ENCODE results near the gene NTRK2. TPM values are rescaled to one million over a fixed set of nuclear protein-coding genes. Genes with fewer than 3 reads are reported as not detected.

Gene NTRK2
- total RNA-seq, 1 experiment from 2014 or later = 0.16 TPM

DNA sequence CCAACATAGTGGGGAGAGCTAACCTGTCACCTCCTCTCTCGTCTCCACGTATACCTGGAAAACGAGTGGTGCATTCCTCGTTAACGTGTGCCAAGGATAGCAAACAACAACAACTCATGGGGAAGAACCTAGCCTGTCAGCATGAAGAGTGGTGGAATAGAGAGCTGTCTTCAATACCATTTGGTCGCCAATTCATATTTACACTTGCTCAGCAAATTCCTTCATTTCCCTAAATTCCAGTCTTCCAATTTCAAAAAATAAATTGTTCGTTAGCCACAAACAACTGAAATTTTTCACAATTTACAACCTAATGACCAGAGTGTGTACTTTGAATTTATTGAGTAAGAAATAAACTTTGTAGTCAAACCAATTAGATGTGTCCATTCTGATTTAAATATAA is 344.8 kb downstream of the NTRK2 start:
- no peaks in the 10 kb centered on the region for H3K4me1 ChIP-seq (replicated peaks)
- DNase-seq (ENCODE audit: low read depth in 1 of 2, low spot score in 2 of 2) = no peak
- no peak overlapping the region for H3K27ac ChIP-seq
- no peaks in the 10 kb centered on the region for H3K36me3 ChIP-seq
- no peaks in the 10 kb centered on the region for H3K9me3 ChIP-seq (replicated peaks)
- no peaks in the 10 kb centered on the region for H3K27me3 ChIP-seq (replicated peaks)
- H3K4me3 ChIP-seq = no peak overlapping the region

DNA sequence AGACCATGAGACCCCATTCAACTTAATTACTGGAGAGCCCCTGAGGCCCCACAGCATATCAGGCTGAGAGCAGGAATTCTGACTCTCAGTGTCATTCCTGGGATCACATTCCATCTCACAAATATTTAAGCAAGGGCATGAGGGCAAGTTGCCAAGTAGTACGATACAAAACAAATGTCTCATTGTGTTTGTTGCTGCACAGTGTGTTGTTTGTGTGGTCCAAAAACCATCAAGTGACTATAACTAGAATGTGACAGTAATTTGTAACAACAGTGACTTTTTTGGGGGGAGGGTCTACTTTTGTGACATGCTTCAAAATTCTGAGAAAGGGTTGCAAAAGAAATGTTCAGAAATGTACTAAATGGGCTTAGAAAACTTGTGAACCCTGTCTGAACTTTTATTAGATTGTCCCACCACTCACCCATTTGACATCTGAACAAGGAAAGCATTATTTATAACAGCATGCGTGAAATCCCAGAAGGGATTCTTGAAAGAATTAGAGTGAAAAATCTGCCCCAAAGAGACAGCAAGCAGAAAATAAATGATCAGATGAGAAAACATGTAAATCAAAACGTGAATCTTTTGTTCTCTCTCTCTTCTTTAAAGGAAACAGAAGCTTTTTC is 347.0 kb downstream of the NTRK2 start:
- no peaks in the 10 kb centered on the region for H3K9me3 ChIP-seq (replicated peaks)
- H3K36me3 ChIP-seq = no peaks in the 10 kb centered on the region
- H3K27ac ChIP-seq = no peak overlapping the region
- H3K4me1 ChIP-seq (replicated peaks) = no peaks in the 10 kb centered on the region
- H3K27me3 ChIP-seq (replicated peaks) = no peaks in the 10 kb centered on the region
- no peak overlapping the region for H3K4me3 ChIP-seq
- no peak for DNase-seq (ENCODE audit: low read depth in 1 of 2, low spot score in 2 of 2)

DNA sequence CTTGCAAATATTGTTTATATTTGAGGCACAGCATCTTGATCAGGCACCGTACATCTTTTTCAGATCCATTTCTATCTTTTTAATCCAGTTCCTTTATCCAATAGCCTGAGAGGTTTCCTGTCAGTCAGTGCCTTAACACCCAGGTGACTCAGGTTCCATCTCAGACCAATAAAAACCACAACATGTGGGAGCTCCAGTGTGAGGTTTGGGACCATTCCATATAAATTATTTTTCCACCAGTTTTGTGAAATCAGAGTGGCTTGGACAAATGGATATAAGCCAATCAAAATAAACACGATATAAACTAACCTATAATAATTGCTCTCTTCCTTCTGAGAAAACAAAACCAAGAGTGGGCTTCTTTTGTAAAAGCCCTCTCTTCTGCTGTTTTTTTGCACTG is 351.3 kb downstream of the NTRK2 start:
- no peaks in the 10 kb centered on the region for H3K4me1 ChIP-seq (replicated peaks)
- H3K4me3 ChIP-seq = no peak overlapping the region
- no peaks in the 10 kb centered on the region for H3K27me3 ChIP-seq (replicated peaks)
- no peaks in the 10 kb centered on the region for H3K9me3 ChIP-seq (replicated peaks)
- DNase-seq (ENCODE audit: low read depth in 1 of 2, low spot score in 2 of 2) = no peak
- no peaks in the 10 kb centered on the region for H3K36me3 ChIP-seq
- no peak overlapping the region for H3K27ac ChIP-seq

DNA sequence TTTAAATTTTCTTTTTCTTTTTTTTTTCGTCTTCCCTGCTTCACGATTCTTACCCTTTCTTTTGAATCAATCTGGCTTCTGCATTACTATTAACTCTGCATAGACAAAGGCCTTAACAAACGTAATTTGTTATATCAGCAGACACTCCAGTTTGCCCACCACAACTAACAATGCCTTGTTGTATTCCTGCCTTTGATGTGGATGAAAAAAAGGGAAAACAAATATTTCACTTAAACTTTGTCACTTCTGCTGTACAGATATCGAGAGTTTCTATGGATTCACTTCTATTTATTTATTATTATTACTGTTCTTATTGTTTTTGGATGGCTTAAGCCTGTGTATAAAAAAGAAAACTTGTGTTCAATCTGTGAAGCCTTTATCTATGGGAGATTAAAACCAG is 352.2 kb downstream of the NTRK2 start:
- Histone ChIP-seq H3K36me3 (no peaks in the 10 kb centered on the region), H3K4me3 (no peak overlapping the region), H3K4me1 (replicated peaks) (no peaks in the 10 kb centered on the region), H3K27me3 (replicated peaks) (no peaks in the 10 kb centered on the region), H3K27ac (no peak overlapping the region), H3K9me3 (replicated peaks) (no peaks in the 10 kb centered on the region)
- DNase-seq (ENCODE audit: low read depth in 1 of 2, low spot score in 2 of 2) = no peak

DNA sequence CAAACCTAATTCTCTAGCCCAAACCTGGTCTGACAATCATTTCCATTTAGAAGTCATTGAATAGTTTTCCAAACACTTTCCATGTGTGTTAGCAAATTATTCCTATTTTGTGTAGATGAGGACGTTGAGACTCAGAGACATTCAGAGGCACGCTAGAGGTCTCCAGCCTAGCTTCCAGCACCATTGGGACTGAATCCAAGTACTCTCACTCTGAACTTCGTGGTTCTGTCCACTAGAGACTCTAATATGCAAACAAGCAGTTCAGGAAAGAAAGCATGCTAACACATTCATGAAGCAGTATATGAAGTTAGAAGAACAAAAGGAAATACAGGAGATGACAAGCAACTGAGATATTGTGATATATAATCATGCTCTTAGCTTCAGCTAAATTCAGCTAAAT is 354.8 kb downstream of the NTRK2 start:
- no peaks in the 10 kb centered on the region for H3K27me3 ChIP-seq (replicated peaks)
- no peak overlapping the region for H3K27ac ChIP-seq
- no peaks in the 10 kb centered on the region for H3K4me1 ChIP-seq (replicated peaks)
- no peaks in the 10 kb centered on the region for H3K9me3 ChIP-seq (replicated peaks)
- no peak for DNase-seq (ENCODE audit: low read depth in 1 of 2, low spot score in 2 of 2)
- H3K36me3 ChIP-seq = no peaks in the 10 kb centered on the region
- no peak overlapping the region for H3K4me3 ChIP-seq

DNA sequence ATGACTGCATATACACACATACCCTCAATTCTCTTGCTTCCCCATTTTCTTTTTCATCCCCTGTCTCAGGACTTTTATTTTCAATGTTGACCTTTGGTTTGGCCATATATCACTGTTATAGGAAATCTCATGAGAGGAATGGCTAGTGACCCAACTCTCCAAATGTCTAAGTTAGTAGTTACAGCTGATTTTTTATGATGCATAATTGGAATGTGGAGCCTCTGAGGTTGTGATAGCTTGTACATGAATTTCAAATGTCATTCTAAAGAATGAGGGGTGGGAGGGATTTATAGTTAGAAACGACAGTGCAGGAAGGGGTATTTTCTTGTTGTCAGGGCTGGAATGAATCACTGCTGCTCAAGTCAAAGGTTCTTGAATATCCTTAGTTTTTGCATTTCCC is 356.1 kb downstream of the NTRK2 start:
- no peak for DNase-seq (ENCODE audit: low read depth in 1 of 2, low spot score in 2 of 2)

DNA sequence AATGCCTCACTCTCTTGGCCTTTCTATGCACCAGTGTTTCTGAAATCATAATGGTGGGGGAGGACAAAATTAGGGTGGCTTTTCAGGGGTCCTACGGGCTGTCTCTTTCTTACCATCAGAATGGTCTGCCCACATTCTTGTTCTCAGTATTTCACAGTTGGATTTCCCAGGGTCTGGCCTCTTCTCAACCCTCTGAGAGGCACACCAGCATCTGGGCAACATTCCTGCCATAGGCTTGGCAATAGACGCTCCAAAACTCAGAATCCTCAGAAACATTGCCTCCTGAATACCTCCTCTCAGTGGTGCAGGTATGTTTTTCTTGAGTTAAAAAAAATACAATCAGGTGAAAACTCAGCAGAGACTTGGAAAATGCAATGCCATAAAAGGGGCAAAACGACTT is 358.3 kb downstream of the NTRK2 start:
- Histone ChIP-seq H3K4me3 (no peak overlapping the region), H3K27me3 (replicated peaks) (no peaks in the 10 kb centered on the region), H3K4me1 (replicated peaks) (no peaks in the 10 kb centered on the region), H3K36me3 (no peaks in the 10 kb centered on the region), H3K9me3 (replicated peaks) (no peaks in the 10 kb centered on the region), H3K27ac (no peak overlapping the region)
- no peak for DNase-seq (ENCODE audit: low read depth in 1 of 2, low spot score in 2 of 2)

More for the DNA sequence above, 356.1 kb downstream of the NTRK2 start:
- no peak overlapping the region for H3K4me3 ChIP-seq
- no peaks in the 10 kb centered on the region for H3K4me1 ChIP-seq (replicated peaks)
- no peaks in the 10 kb centered on the region for H3K27me3 ChIP-seq (replicated peaks)
- no peaks in the 10 kb centered on the region for H3K9me3 ChIP-seq (replicated peaks)
- H3K27ac ChIP-seq = no peak overlapping the region
- no peaks in the 10 kb centered on the region for H3K36me3 ChIP-seq

DNA sequence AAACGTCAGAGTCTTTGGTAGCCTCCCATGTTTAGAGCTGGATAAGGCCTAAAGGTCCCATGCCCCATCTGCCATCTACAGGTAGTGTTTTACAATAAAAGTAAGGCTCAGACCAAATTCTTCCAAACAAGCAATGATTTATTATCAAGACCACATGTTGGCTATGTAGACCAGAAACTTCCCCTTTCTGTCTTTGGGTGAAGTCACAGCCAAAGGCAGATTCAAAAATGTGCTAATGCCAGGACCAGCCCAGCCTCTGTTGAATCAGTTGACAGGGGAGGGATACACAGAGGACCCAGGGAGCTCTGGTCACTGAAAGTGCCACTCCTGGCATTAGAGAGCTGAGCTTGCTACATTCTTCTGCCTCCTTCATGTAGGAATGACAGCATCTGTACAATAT is 360.8 kb downstream of the NTRK2 start:
- no peaks in the 10 kb centered on the region for H3K36me3 ChIP-seq
- H3K4me1 ChIP-seq (replicated peaks) = no peaks in the 10 kb centered on the region
- H3K27ac ChIP-seq = no peak overlapping the region
- H3K4me3 ChIP-seq = no peak overlapping the region
- no peak for DNase-seq (ENCODE audit: low read depth in 1 of 2, low spot score in 2 of 2)
- H3K9me3 ChIP-seq (replicated peaks) = no peaks in the 10 kb centered on the region
- H3K27me3 ChIP-seq (replicated peaks) = no peaks in the 10 kb centered on the region

DNA sequence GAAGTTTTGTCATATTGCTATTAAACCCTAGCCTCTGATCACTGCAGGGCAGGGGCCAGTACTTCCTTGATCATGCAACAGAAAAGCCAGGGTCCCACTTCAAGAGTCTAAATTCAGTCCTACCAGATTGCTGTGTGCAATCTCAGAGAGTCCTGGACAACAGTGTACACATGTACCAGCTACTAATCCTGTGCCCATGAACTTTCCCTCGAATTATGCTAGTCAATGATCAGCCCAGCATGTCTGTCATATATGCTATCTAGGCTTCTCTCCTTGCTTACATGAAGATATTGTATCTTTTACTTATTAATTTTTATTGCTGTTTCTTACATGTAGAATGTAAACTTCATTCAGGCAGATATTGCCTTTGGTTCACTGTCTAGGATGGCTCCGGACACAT is 367.0 kb downstream of the NTRK2 start:
- DNase-seq (ENCODE audit: low read depth in 1 of 2, low spot score in 2 of 2) = no peak
- Histone ChIP-seq H3K4me1 (replicated peaks) (no peaks in the 10 kb centered on the region), H3K4me3 (no peak overlapping the region), H3K27ac (no peak overlapping the region), H3K36me3 (no peaks in the 10 kb centered on the region), H3K27me3 (replicated peaks) (no peaks in the 10 kb centered on the region), H3K9me3 (replicated peaks) (no peaks in the 10 kb centered on the region)

DNA sequence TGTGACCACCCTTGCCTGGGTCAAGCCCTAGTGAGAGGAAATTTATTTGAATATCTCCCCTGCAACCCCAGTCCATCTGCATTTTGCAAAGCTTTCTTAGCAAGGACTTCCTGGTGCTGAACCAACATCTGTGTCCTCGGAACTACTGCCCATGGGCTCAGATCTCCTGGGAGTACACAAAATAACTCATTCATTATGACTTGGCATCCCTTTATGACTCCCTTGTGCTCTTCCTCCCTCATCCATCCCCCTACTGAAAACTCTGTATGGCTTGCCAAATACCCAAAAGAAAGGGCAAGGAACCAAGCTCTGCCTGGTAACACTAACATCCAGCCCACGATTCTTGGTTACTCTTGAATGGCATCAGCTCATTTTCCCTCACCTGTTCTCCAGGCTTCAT is 368.5 kb downstream of the NTRK2 start:
- Histone ChIP-seq H3K27ac (no peak overlapping the region), H3K4me3 (no peak overlapping the region), H3K4me1 (replicated peaks) (no peaks in the 10 kb centered on the region), H3K27me3 (replicated peaks) (no peaks in the 10 kb centered on the region), H3K9me3 (replicated peaks) (no peaks in the 10 kb centered on the region), H3K36me3 (no peaks in the 10 kb centered on the region)
- no peak for DNase-seq (ENCODE audit: low read depth in 1 of 2, low spot score in 2 of 2)

DNA sequence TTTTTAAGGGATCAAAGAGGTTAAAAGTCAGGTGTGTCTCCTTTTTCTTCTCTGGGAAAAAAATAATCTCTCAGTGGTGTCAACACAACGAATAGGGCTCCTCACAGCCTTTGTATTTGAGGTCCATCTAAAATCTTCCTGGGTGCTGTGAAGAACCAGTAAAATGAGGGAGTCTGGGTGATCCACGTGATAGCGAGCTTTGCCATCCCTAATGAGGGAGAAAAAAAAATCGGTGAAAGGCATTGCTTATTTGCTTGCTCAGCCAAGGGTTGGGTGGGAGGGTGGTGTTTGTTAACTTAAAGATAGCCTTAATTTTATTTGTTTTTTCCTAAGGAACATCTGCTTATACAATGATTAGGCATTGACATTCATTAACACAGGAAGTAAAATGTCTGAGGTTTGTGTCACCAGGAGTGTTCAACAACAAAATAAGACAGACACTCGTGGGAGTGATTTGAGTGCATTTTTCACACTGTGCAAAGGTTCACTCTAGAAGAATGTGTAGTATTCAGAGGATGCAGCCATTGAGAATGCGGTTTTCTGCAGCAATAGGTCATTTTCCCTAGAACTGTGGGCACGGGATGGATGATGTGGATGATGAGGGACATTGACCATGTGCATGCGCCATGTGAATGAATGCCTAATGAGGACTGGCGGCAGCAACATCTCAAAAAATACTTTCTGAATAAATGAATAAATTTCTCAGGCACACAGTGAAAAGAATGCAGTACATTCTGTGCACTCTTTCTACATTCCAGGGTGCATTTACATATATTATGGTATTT is 369.5 kb downstream of the NTRK2 start:
- DNase-seq (ENCODE audit: low read depth in 1 of 2, low spot score in 2 of 2) = no peak
- no peaks in the 10 kb centered on the region for H3K4me1 ChIP-seq (replicated peaks)
- no peak overlapping the region for H3K27ac ChIP-seq
- H3K9me3 ChIP-seq (replicated peaks) = no peaks in the 10 kb centered on the region
- H3K36me3 ChIP-seq = no peaks in the 10 kb centered on the region
- H3K27me3 ChIP-seq (replicated peaks) = no peaks in the 10 kb centered on the region
- no peak overlapping the region for H3K4me3 ChIP-seq

DNA sequence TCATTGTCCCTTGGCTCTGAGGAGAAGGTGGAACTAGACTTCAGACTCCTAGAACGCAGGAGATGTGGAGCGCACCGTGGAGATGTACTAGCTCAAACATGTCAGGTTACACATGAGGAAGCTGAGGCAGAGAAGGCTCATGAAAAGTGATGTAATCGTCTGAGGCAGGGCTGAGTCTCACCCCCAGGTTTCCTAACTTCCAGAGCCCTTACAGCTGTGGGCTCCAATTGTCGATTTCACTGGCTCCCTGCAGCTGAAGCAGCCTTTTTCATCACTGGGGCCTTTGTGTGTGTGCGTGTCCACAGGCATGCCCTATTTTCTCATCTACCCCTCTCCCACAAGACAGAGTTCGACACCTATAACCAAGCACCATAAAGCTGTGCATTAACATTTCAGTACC is 370.6 kb downstream of the NTRK2 start:
- H3K36me3 ChIP-seq = no peaks in the 10 kb centered on the region
- H3K27ac ChIP-seq = no peak overlapping the region
- DNase-seq (ENCODE audit: low read depth in 1 of 2, low spot score in 2 of 2) = no peak
- no peak overlapping the region for H3K4me3 ChIP-seq
- H3K4me1 ChIP-seq (replicated peaks) = no peaks in the 10 kb centered on the region
- H3K27me3 ChIP-seq (replicated peaks) = no peaks in the 10 kb centered on the region
- H3K9me3 ChIP-seq (replicated peaks) = no peaks in the 10 kb centered on the region

DNA sequence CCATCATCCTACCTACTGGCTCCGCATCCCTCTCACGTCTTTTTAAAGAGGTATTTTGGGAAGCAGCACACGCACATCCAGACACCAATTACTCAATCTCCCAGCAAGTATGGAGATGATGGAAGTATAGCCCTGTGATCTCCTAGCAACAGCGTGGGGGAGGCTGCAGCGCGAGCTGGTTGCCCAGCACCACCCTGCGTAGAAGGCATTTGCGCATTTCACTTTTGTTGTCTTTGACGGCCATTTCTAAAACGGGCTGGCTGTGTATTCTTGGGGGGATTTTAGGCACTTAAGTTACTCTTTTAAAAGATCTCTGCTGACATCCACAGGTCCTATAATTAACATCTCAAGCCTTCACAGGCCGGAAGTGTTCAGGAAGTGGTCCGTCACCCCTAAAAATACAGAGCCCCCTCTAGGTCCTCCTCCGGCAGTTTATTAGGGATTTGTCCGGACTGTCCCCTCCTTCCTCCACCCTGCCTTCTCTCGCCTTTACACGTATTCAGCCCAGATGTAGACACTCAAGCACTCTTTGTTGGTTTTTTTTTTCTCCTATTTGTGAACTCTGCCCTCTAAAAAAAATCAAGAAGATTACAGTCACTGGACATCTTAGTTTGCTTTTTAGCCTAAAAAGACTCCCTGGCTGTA is 371.4 kb downstream of the NTRK2 start:
- no peak for DNase-seq (ENCODE audit: low read depth in 1 of 2, low spot score in 2 of 2)
- H3K27me3 ChIP-seq (replicated peaks) = no peaks in the 10 kb centered on the region
- no peak overlapping the region for H3K27ac ChIP-seq
- no peaks in the 10 kb centered on the region for H3K9me3 ChIP-seq (replicated peaks)
- no peaks in the 10 kb centered on the region for H3K4me1 ChIP-seq (replicated peaks)
- H3K4me3 ChIP-seq = no peak overlapping the region
- H3K36me3 ChIP-seq = no peaks in the 10 kb centered on the region

DNA sequence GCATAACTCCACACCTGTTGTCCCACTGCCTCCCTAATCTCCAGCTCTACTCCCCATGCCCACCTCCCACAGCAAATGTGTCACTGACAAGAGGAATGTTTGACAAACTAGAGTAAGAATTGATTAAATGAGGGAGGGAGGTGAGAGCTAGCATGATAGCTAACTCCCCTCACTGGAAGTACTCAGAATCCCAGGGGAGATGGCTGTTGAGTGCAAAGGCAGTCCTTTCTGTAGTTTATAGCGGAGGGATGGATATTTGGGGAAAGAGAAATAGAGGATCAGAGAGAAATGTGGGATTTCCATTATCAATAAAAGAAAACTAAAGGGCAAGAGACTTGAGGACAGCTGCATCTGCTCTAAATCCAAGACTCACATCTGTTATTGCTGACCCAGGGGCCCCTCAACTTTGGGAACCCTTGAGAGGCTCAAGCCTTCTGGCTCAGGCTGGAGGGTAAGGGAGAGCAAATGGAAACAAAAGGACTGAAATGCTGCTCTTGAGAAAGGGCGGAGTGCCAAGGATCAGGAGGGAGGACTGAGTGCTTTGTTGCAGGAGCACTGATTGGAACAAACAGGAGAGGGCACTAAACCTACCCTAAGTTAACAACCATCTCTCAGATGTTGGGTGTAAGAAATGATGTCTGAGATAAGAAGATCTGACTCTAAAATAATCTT is 372.1 kb downstream of the NTRK2 start:
- Histone ChIP-seq H3K9me3 (replicated peaks) (no peaks in the 10 kb centered on the region), H3K27ac (no peak overlapping the region), H3K36me3 (no peaks in the 10 kb centered on the region), H3K4me3 (no peak overlapping the region), H3K4me1 (replicated peaks) (no peaks in the 10 kb centered on the region), H3K27me3 (replicated peaks) (no peaks in the 10 kb centered on the region)
- DNase-seq (ENCODE audit: low read depth in 1 of 2, low spot score in 2 of 2) = no peak

Data from SJSA1 (cell line).